Fibroblast of skin of right quadriceps (primary cell): ENCODE data around the gene XKR7.

Source experiments
- DNase-seq: peaks from one replicate; pipeline ENCODE4 v3.0.0-alpha.2; 2013

Gene XKR7

GRCh38 chr20:32050851-32051556 lies 83.1 kb downstream of the XKR7 start:
- no peak for DNase-seq

- no peak for DNase-seq
These were observed 83.8 kb downstream of the XKR7 start for GRCh38 chr20:32051720-32052089.

- DNase-seq, result no peak
These were observed 84.3 kb downstream of the XKR7 start, which contains the start of gene HCK for GRCh38 chr20:32052090-32052777. Gene HCK, plus strand, starts transcription at chr20:32052242.

- DNase-seq, result no peak
These were observed 84.9 kb downstream of the XKR7 start for GRCh38 chr20:32052778-32053362.
